Measurements from ENCODE around the gene PTBP3.
"Not testable (repeated sequence)": the region's sequence is repeated elsewhere in the genome, so short reads cannot be mapped to it uniquely, and the experiment has no call there.

Gene PTBP3

GRCh38 chr9:112322701-112323377 lies 10.6 kb downstream of the PTBP3 start:
- no peak for DNase-seq

DNA sequence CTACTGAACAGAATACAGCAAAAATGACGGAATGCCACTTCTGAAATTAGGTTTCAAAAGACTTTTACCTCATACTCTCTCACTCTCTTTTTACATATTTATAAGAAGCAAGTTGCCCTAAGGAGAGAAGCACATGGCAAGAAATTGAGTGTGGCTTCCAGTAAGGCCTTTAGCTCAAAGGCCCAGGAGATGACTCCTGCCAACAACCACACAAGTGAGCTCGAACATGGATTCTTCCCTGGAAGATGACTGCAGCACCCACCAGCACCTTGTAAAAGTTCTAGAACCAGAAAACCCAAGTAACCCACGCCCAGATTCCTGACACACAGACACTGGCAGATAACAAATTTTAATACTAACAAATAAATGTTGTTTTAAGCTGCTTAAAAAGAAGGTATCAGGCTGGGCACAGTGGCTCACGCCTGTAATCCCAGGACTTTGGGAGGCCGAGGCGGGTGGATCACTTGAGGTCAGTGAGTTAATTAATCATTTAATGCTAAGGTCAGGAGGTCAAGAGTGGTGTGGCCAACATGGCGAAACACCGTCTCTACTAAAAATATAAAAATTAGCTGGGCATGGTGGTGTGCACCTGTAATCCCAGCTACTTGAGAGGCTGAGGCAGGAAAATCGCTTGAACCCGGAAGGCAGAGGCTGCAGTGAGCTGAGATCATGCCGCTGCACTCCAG lies 17.0 kb downstream of the PTBP3 start:
- no peak for DNase-seq

GRCh38 chr9:112315331-112316257 lies 17.8 kb downstream of the PTBP3 start:
- DNase-seq: no peak

- no peak for DNase-seq
These were observed 21.3 kb downstream of the PTBP3 start for GRCh38 chr9:112312139-112312538.

GRCh38 chr9:112311497-112311896 lies 21.9 kb downstream of the PTBP3 start:
- no peak for DNase-seq

DNA sequence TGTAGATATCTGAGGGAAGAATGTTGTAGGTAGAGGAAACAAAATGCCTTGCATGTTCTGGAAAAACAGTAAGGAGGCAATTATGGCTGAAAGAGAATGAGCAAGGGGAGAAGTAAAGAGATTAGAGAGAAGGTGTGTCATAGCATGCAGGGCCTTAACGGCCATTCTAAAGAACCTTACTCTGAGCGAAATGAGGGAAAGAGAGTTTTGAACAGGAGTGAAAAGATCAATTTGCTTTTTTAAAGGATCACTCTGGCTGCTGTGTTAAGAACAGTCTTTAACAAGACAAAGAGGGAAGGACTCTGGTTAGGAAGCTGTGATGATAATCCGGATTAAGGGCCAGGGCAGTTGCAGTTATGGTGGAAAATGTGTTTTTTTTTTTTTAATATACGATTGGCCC lies 22.6 kb downstream of the PTBP3 start:
- no peak for DNase-seq

DNA sequence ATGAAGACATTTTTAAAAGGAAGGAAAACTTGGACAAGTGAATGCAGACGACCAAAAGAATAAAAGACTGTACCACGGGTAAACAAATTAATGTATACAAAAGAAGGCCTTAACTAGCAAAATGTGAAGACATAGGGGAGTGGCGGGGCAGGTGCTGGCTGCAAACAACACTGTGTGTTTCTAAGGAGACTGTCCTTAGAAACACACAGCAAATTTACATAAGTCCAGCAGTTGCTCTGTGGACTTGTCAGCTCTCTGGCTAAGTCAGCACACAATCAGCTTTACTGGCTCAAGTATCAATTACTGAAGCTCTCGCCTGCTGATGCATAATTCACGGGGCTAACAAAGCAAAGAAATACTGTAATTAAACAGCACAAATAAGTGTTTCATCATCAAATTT lies 24.8 kb downstream of the PTBP3 start:
- no peak for DNase-seq

DNA sequence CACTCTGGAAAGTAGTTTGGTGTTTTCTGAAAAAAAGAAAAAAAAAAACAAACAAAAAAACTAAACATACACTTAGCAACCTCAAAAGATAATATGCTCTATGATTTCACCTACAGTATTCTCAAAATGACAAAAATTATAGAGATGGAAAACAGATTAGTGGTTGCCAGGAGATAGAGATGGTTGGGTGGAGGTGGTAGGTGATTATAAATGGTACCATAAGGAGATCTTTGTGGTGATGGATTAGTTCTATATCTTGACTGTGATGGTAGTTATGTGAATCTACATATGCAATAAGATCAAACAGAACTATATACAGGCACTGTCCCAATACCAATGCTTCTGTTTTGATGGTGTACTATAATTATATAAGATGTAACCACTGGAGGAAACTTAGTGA lies 32.0 kb downstream of the PTBP3 start:
- no peak for DNase-seq

DNA sequence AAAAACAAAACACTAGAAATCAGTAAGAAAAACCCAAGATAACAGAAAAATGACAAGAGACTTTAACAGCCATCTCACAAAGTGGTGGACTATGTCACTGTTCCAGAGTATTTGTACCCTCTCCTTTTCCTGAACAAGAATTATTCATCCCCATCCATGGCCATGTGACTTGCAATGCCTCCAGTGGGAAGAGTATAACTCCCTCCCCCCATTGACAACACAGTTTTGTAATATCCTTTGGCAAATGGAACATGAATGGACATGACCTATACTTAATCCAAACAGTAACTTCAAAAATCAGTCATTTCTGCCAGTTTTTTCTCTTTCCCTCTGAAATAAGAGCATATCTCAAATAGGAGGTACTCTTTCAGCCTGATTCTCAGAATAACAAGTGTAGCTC lies 33.9 kb downstream of the PTBP3 start:
- no peak for DNase-seq

DNA sequence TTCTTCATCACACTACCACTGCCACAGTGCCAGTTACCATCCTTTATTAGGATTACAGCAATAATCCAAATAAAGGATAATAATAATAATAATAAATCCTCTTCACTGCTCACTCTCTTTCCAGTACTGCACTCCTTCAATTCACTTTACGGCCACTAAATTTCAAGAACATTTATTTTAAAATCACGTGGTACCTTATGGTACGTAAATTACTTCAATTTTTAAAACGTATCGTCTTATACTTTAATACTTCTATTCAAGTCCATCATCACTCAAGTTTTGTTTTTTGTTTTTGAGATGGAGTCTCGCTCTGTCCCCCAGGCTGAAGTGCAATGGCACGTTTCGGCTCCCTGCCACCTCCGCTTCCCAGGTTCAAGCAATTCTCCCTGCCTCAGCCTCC lies 36.5 kb downstream of the PTBP3 start:
- no peak for DNase-seq

DNA sequence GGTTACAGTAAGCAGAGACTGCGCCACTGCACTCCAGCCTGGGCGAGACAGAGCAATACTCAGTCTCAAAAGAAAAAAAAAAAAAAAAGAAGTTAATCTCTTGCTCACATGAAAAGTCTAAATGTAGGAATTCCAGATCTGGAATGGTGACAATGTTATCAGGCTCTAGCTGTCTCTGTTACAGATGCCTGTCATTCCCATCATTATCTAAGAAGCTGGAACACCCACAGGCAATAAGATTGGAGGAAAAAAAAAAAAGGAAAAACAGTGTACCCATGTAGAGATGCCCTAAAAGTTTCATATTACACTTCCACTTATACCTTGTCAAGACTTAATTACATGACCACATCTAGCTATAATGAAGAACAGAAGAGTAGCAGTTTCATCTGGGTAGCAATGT lies 38.2 kb downstream of the PTBP3 start:
- DNase-seq: no peak

- DNase-seq: no peak
These were observed 45.4 kb downstream of the PTBP3 start for GRCh38 chr9:112288029-112288428.

- DNase-seq: no peak
These were observed 46.5 kb downstream of the PTBP3 start for GRCh38 chr9:112286926-112287325.

DNA sequence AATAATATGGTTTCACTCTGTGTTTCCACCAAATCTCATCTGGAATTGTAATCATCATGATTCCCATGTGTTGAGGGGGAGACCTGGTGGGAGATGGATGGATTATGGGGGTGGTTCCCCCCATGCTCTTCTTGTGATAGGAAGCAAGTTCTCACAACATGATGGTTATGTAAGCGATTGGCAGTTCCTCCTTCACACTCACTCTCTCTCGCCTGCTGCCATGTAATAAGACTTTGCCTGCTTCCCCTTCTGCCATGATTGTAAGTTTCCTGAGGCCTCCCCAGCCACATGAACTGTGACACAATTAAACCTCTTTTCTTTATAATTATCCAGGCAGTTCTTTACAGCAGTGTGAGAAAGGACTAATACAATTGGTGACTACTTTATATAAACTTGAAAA lies 48.4 kb downstream of the PTBP3 start:
- no peak for DNase-seq

GRCh38 chr9:112283582-112284253 lies 49.7 kb downstream of the PTBP3 start:
- no peak for DNase-seq

DNA sequence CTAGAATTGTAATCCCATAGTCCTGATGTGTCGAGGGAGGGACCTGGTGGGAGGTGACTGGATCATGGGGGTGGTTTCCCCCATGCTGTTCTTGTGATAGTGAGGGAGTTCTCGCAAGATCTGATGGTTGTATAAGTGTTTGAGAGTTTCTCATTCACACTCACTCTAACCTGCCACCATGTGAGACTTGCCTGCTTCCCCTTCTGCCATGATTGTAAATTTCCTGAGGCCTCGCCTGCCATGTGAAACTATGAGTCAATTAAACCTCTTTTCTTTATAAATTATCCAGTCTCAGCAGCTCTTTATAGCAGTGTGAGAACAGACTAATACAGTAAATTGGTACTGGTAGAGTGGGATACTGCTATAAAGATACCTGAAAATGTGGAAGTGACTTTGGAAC lies 50.6 kb downstream of the PTBP3 start:
- DNase-seq: not testable (repeated sequence)

GRCh38 chr9:112280904-112281303 lies 52.5 kb downstream of the PTBP3 start:
- DNase-seq: no peak

- no peak for DNase-seq
These were observed 53.9 kb downstream of the PTBP3 start for GRCh38 chr9:112279501-112279900.

GRCh38 chr9:112278152-112278551 lies 55.3 kb downstream of the PTBP3 start:
- DNase-seq: no peak

- DNase-seq: no peak
These were observed 58.8 kb downstream of the PTBP3 start for GRCh38 chr9:112274600-112274999.

GRCh38 chr9:112273876-112274275 lies 59.5 kb downstream of the PTBP3 start:
- DNase-seq: no peak

DNA sequence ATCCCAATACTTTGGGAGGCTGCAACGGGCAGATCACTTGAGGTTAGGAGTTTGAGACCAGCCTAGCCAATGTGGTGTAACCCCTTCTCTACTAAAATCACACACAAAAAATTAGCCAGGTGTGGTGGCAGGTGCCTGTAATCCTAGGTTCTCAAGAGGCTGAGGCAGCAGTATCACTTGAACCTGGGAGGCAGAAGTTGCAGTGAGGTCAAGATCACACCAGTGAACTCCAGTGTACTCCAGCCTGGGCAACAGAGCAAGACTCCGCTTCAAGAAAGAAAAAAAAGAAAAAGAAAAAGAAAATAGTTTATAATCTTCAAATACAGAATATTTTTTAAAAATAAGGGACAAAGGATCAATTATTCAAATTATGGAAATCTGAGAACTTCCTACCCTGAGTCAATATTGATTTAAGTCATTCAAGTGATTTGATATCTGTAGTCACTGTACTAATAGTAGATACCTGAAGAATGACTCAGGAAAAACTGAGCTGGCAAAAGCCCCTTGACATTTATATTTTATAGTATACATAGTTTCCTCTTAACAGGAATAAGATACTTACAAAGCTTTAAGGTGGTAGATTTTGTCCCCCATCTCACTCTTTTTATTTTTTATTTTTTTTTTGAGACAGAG lies 61.8 kb downstream of the PTBP3 start:
- DNase-seq: peak; percentile 21

DNA sequence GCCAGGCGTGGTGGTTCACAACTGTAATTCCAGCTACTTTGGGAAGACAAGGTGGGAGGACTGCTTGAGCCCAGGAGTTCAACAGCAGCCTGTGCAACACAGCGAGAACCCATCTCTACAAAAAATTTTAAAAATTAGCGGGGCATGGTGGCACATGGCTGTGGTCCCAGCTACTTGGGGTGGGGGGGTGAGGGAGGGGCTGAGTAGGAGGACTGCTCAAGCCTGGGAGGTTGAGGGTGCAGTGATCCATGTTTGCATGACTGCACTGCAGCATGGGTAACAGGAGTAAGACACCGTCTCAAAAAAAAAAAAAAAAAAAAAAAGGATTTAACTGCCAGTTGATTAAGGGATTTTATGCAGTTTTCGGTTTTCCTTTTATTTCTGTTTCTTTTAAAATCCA lies 65.0 kb downstream of the PTBP3 start:
- no peak for DNase-seq

Data from kidney glomerular epithelial cell (primary cell).